OCI-LY1 (cell line): ENCODE results near the gene TRPM1.

ENCODE experiments used
- H2AFZ ChIP-seq: fragments of 200-600 bp; sonication (generic), shearing (Covaris generic); 2 replicates; pipeline ENCODE4 v1.6.0; 2014; ENCODE audit warnings: antibody characterized with exemption, mild to moderate bottlenecking, low read length
- H3F3A ChIP-seq: fragments of 200-600 bp; sonication (generic), shearing (Covaris generic); 2 replicates; pipeline ENCODE4 v1.6.0; 2014; ENCODE audit warnings: mild to moderate bottlenecking, antibody characterized with exemption, low read length, moderate library complexity; ENCODE audit not compliant: insufficient read depth
- H3K27ac ChIP-seq: fragments of 200-600 bp; sonication (generic); 2 replicates; pipeline ENCODE4 v1.5.1; 2014; ENCODE audit warnings: low read length, mixed run types, mild to moderate bottlenecking, low read depth; ENCODE audit not compliant: poor library complexity, severe bottlenecking
- H3K27me3 ChIP-seq: fragments of 200-600 bp; sonication (generic); 2 replicates; pipeline ENCODE4 v1.6.0; 2014; ENCODE audit warnings: antibody characterized with exemption, mild to moderate bottlenecking, low read length, moderate library complexity; ENCODE audit not compliant: insufficient read depth
- H3K36me3 ChIP-seq: fragments of 200-600 bp; sonication (generic); 2 replicates; pipeline ENCODE4 v1.6.1; 2014; ENCODE audit warnings: mild to moderate bottlenecking, antibody characterized with exemption, low read length, moderate library complexity, mixed read lengths; ENCODE audit not compliant: insufficient read depth
- H3K4me1 ChIP-seq: fragments of 200-600 bp; sonication (generic); 2 replicates; pipeline ENCODE4 v1.5.1; 2014; ENCODE audit warnings: mild to moderate bottlenecking, low read length, moderate library complexity; ENCODE audit not compliant: insufficient read depth, severe bottlenecking
- H3K4me2 ChIP-seq: fragments of 200-600 bp; sonication (generic), shearing (Covaris generic); 2 replicates; pipeline ENCODE4 v1.6.1; 2014; ENCODE audit warnings: low read length
- H3K4me3 ChIP-seq: fragments of 200-600 bp; sonication (generic); 2 replicates; pipeline ENCODE4 v1.5.1; 2014; ENCODE audit warnings: low read length, low read depth, mild to moderate bottlenecking, mixed read lengths; ENCODE audit not compliant: poor library complexity, severe bottlenecking
- H3K79me2 ChIP-seq: fragments of 200-600 bp; shearing (Covaris generic); 2 replicates; pipeline ENCODE4 v1.6.1; 2016; ENCODE audit warnings: mixed run types, low read length, mixed read lengths; ENCODE audit not compliant: insufficient read depth
- H3K9ac ChIP-seq: fragments of 200-600 bp; sonication (generic), shearing (Covaris generic); 2 replicates; pipeline ENCODE4 v1.6.1; 2014; ENCODE audit warnings: mild to moderate bottlenecking, low read length, mixed read lengths
- H3K9me2 ChIP-seq: fragments of 200-600 bp; sonication (generic), shearing (Covaris generic); 2 replicates; pipeline ENCODE4 v1.6.1; 2014; ENCODE audit warnings: low read depth, mild to moderate bottlenecking, low read length, mixed read lengths
- H3K9me3 ChIP-seq: fragments of 200-600 bp; shearing (Covaris generic); 2 replicates; pipeline ENCODE4 v1.6.1; 2014; ENCODE audit warnings: low read length, mixed read lengths
- H4K20me1 ChIP-seq: fragments of 200-600 bp; sonication (generic), shearing (Covaris generic); 2 replicates; pipeline ENCODE4 v1.6.0; 2016; ENCODE audit warnings: mild to moderate bottlenecking, low read length; ENCODE audit not compliant: insufficient read depth
- EZH2 ChIP-seq: fragments of 200-600 bp; sonication (generic), shearing (Covaris generic); IDR thresholded peaks from 2 replicates; pipeline ENCODE4 v1.8.0; 2017; ENCODE audit warnings: borderline replicate concordance, mixed run types, mild to moderate bottlenecking, antibody characterized with exemption, low read length, moderate library complexity, mixed read lengths
- TF ChIP-seq, protein P1 (sequence below): fragments of 200-600 bp; sonication (generic), shearing (Covaris generic); IDR thresholded peaks from 2 replicates; pipeline ENCODE4 v1.5.1; 2017; ENCODE audit warnings: mild to moderate bottlenecking, antibody characterized with exemption, low read length, moderate library complexity, mixed read lengths

The TRPM1 gene

DNA sequence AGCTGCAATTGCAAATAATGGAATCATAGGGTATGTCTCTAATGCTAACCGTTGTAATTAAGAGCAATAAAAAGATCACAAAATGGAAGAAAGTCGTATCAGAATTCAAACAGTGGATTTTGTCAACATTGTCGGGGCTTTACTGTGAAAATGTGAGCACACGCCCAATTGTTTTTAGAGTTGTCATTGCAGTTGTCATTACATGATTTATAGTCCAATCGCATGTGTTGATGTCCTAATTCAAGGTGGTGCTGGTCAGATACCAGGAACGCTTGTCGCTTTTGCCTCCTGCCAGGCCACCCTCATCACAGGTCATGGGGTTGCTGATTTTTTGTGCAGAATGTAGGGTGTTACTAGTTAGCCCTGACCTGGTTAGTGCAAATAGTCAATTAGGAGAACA lies 16.2 kb downstream of the TRPM1 start:
- no peaks in the 10 kb centered on the region for H3K9me3 ChIP-seq
- TF ChIP-seq, protein P1, sequence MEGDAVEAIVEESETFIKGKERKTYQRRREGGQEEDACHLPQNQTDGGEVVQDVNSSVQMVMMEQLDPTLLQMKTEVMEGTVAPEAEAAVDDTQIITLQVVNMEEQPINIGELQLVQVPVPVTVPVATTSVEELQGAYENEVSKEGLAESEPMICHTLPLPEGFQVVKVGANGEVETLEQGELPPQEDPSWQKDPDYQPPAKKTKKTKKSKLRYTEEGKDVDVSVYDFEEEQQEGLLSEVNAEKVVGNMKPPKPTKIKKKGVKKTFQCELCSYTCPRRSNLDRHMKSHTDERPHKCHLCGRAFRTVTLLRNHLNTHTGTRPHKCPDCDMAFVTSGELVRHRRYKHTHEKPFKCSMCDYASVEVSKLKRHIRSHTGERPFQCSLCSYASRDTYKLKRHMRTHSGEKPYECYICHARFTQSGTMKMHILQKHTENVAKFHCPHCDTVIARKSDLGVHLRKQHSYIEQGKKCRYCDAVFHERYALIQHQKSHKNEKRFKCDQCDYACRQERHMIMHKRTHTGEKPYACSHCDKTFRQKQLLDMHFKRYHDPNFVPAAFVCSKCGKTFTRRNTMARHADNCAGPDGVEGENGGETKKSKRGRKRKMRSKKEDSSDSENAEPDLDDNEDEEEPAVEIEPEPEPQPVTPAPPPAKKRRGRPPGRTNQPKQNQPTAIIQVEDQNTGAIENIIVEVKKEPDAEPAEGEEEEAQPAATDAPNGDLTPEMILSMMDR = no peak
- TF ChIP-seq EZH2 = no peak

DNA sequence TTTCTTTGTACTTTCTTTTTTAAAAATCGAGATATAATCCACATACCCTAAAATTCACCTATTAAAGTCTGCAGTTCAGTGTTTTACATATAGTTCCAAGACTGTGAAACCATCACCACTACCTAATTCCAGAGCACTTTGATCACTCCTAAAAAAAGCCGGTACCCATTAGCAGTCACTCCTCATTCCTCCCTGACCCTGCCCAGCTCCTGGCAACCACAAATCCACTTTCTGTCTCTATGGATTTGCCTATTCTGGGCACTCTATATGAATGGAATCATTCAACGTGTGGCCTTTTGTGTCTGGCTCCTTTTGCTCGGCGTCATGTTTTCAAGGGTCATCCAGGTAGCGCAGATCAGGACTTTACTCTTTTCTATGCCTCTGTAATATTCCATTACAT lies 17.3 kb downstream of the TRPM1 start:
- no peaks in the 10 kb centered on the region for H3F3A ChIP-seq
- H3K9me2 ChIP-seq = no peaks in the 10 kb centered on the region
- no peak overlapping the region for H3K4me3 ChIP-seq
- H3K9ac ChIP-seq = no peak overlapping the region
- peaks cover 25% of the 10 kb centered on the region for H3K4me1 ChIP-seq
- H3K4me2 ChIP-seq = no peak overlapping the region
- no peak overlapping the region for H3K27ac ChIP-seq
- TF ChIP-seq, protein P1 = no peak
- no peak for TF ChIP-seq EZH2
- H3K36me3 ChIP-seq = no peaks in the 10 kb centered on the region
- H4K20me1 ChIP-seq = no peaks in the 10 kb centered on the region
- H3K9me3 ChIP-seq = no peaks in the 10 kb centered on the region
- no peaks in the 10 kb centered on the region; the same call in 1 of the 2 replicates for H3K27me3 ChIP-seq
- H2AFZ ChIP-seq = no peak overlapping the region
- no peaks in the 10 kb centered on the region for H3K79me2 ChIP-seq

More for the DNA sequence above, 16.2 kb downstream of the TRPM1 start:
- Histone ChIP-seq H3K27me3 (no peaks in the 10 kb centered on the region), H2AFZ (no peak overlapping the region), H3K4me1 (peaks cover 25% of the 10 kb centered on the region), H3K27ac (no peak overlapping the region), H3F3A (no peaks in the 10 kb centered on the region), H3K4me3 (no peak overlapping the region), H4K20me1 (no peaks in the 10 kb centered on the region), H3K36me3 (no peaks in the 10 kb centered on the region), H3K79me2 (no peaks in the 10 kb centered on the region), H3K9me2 (no peaks in the 10 kb centered on the region), H3K9ac (no peak overlapping the region), H3K4me2 (no peak overlapping the region)

GRCh38 chr15:31083370-31083780 lies 18.1 kb downstream of the TRPM1 start:
- Histone ChIP-seq H3K36me3 (no peaks in the 10 kb centered on the region), H3K4me3 (no peak overlapping the region), H3K27me3 (no peaks in the 10 kb centered on the region; the same call in 1 of the 2 replicates), H3K9ac (no peak overlapping the region), H4K20me1 (no peaks in the 10 kb centered on the region), H3K4me2 (no peak overlapping the region), H3K4me1 (peaks cover 25% of the 10 kb centered on the region), H3K9me3 (no peaks in the 10 kb centered on the region), H3K27ac (no peak overlapping the region), H3K9me2 (no peaks in the 10 kb centered on the region), H2AFZ (no peak overlapping the region), H3F3A (no peaks in the 10 kb centered on the region), H3K79me2 (no peaks in the 10 kb centered on the region)
- TF ChIP-seq, protein P1 = no peak
- no peak for TF ChIP-seq EZH2
